Nephron progenitor cell (in vitro differentiated cells): Measurements from ENCODE around the gene ST7L.
A peak's percentile ranks its signal among the peaks of the same experiment; 100 is the strongest.

Experiments
- DNase-seq: peaks from one replicate; pipeline ENCODE4 v3.0.0; 2021
- H3K27ac Mint-ChIP-seq: 2 replicates; pipeline ENCODE4 v1.8.0; 2021; ENCODE audit warnings: mild to moderate bottlenecking, moderate library complexity, mixed read lengths
- H3K27me3 Mint-ChIP-seq: 2 replicates; pipeline ENCODE4 v1.8.0; 2021; ENCODE audit warnings: mild to moderate bottlenecking, low read depth, mixed read lengths; ENCODE audit not compliant: poor library complexity
- H3K36me3 Mint-ChIP-seq: 2 replicates; pipeline ENCODE4 v1.8.0; 2021; ENCODE audit warnings: low read depth, mixed read lengths
- H3K4me1 Mint-ChIP-seq: 2 replicates; pipeline ENCODE4 v1.8.0; 2021; ENCODE audit warnings: mixed read lengths
- H3K4me3 Mint-ChIP-seq: 2 replicates; pipeline ENCODE4 v1.8.0; 2021; ENCODE audit warnings: mild to moderate bottlenecking, moderate library complexity, mixed read lengths
- H3K9me3 Mint-ChIP-seq: 2 replicates; pipeline ENCODE4 v1.8.0; 2021; ENCODE audit warnings: mild to moderate bottlenecking, moderate library complexity, mixed read lengths
- CTCF ChIP-seq: fragments of 200-600 bp; sonication (generic); IDR thresholded peaks from 2 replicates; pipeline ENCODE4 v1.5.0; 2021; ENCODE audit warnings: antibody characterized with exemption

ST7L gene

GRCh38 chr1:112510340-112510739 is 108.6 kb downstream of the ST7L start:
- DNase-seq: no peak
- H3K4me3 Mint-ChIP-seq: peak overlapping the region; percentile 43
- H3K36me3 Mint-ChIP-seq: no peaks in the 10 kb centered on the region
- H3K27ac Mint-ChIP-seq: no peak overlapping the region
- TF ChIP-seq CTCF: no peak
- peaks cover 9% of the 10 kb centered on the region for H3K4me1 Mint-ChIP-seq
- peaks cover 87% of the 10 kb centered on the region for H3K27me3 Mint-ChIP-seq
- H3K9me3 Mint-ChIP-seq: no peaks in the 10 kb centered on the region

GRCh38 chr1:112509660-112510178 is 109.2 kb downstream of the ST7L start:
- no peak overlapping the region for H3K27ac Mint-ChIP-seq
- H3K4me3 Mint-ChIP-seq: peak overlapping the region; percentile 62
- peaks cover 10% of the 10 kb centered on the region for H3K4me1 Mint-ChIP-seq
- no peak for DNase-seq
- TF ChIP-seq CTCF: no peak
- H3K27me3 Mint-ChIP-seq: peaks cover 93% of the 10 kb centered on the region
- no peaks in the 10 kb centered on the region for H3K36me3 Mint-ChIP-seq
- no peaks in the 10 kb centered on the region for H3K9me3 Mint-ChIP-seq

- peaks cover 16% of the 10 kb centered on the region for H3K4me1 Mint-ChIP-seq
- no peak for TF ChIP-seq CTCF
Measured at GRCh38 chr1:112509005-112509659, 109.8 kb downstream of the ST7L start.

GRCh38 chr1:112508278-112509004 is 110.5 kb downstream of the ST7L start, which contains the start of gene WNT2B:
Gene WNT2B, plus strand, starts transcription at chr1:112508965. Its CDS starts 298 bp downstream, at chr1:112509263.
- Mint-ChIP-seq H3K9me3 (no peaks in the 10 kb centered on the region), H3K4me3 (peak within 1 kb of the TSS; percentile 77), H3K36me3 (no peaks in the 10 kb centered on the region), H3K27ac (no peak within 1 kb of the TSS), H3K27me3 (peaks cover 96% of the 10 kb centered on the region), H3K4me1 (peaks cover 22% of the 10 kb centered on the region)
- DNase-seq: peak; percentile 51
- TF ChIP-seq CTCF: no peak

More at GRCh38 chr1:112509005-112509659, 109.8 kb downstream of the ST7L start:
- no peaks in the 10 kb centered on the region for H3K36me3 Mint-ChIP-seq
- DNase-seq: peak; percentile 41
- H3K9me3 Mint-ChIP-seq: no peaks in the 10 kb centered on the region
- no peak overlapping the region for H3K27ac Mint-ChIP-seq
- H3K27me3 Mint-ChIP-seq: peaks cover 94% of the 10 kb centered on the region
- H3K4me3 Mint-ChIP-seq: peak overlapping the region; percentile 62

- peaks cover 28% of the 10 kb centered on the region for H3K4me1 Mint-ChIP-seq
- no peak overlapping the region for H3K27ac Mint-ChIP-seq
- no peaks in the 10 kb centered on the region for H3K9me3 Mint-ChIP-seq
- peak; percentile 47 for DNase-seq
- peaks cover 100% of the 10 kb centered on the region for H3K27me3 Mint-ChIP-seq
- TF ChIP-seq CTCF: no peak
- H3K36me3 Mint-ChIP-seq: no peaks in the 10 kb centered on the region
- H3K4me3 Mint-ChIP-seq: peak overlapping the region; percentile 77
Measured at GRCh38 chr1:112507921-112508277, 111.0 kb downstream of the ST7L start.
